Mammary epithelial cell (primary cell): ENCODE data around the gene CACNA1E.

Experiments
- CTCF ChIP-seq, 2 donors: IDR thresholded peaks in 1 of 2; conservative IDR thresholded peaks in 1 of 2; 2 replicates each; pipeline ENCODE4 v1.5.1; 2011 to 2012; ENCODE audit warnings: inconsistent platforms in 2 of 2, low read length in 2 of 2, mild to moderate bottlenecking in 2 of 2, control low read depth in 1 of 2, low read depth in 1 of 2; ENCODE audit not compliant: insufficient read depth in 1 of 2; ENCODE audit errors: extremely low read depth in 1 of 2
- EZH2 ChIP-seq: IDR thresholded peaks from 2 replicates; pipeline ENCODE4 v1.6.1; 2012; ENCODE audit warnings: low read length, inconsistent platforms, borderline replicate concordance

GRCh38 chr1:181557313-181557712 lies 74.0 kb downstream of the CACNA1E start:
- TF ChIP-seq CTCF (conservative IDR thresholded peaks at IDR 0.05 in 1 of 2, IDR thresholded peaks at IDR 0.05 in 1 of 2; ENCODE audit: extremely low read depth in 1 of 2, insufficient read depth in 1 of 2, low read depth in 1 of 2, low read length in 2 of 2) = no peak
- TF ChIP-seq EZH2 = no peak
